OCI-LY3 (cell line): ENCODE data around the gene PPA1.

Experiments
- CTCF ChIP-seq: fragments of 200-600, 300-600 bp; sonication (generic); IDR thresholded peaks from 2 replicates; pipeline ENCODE4 v1.5.1; 2014; ENCODE audit warnings: antibody characterized with exemption, low read length, low read depth
- EZH2phosphoT487 ChIP-seq: fragments of 200-600 bp; shearing (Covaris generic); IDR thresholded peaks from 2 replicates; pipeline ENCODE4 v1.6.1; 2018; ENCODE audit warnings: antibody characterized with exemption, mixed run types, low read depth

- no peak for TF ChIP-seq CTCF
- no peak for TF ChIP-seq EZH2phosphoT487
Measured at GRCh38 chr10:70162151-70162891, 70.9 kb downstream of the PPA1 start.
